ENCODE results near the gene PEPD.

DNA sequence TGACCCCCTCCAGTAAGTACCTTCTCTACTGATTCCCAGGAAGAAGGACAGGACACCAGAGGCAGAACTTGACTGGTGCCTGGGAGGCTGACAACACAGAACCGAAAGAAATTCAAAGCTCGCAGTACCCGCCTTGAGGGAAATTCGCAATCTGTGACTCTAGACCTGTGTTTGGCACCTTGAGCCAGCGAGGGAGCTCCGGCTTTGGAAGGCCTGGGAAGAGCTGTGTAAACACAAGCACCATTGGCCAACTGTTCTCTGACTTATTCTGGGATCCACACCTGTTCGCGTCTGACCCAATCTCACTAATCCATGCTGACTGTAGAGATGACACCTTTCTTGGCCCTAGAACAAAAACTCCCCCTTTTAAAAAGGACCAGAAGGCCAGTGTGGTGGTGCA lies 97.4 kb downstream of the PEPD start:
- TF ChIP-seq USF2 (CRISPR knock-in tag; IDR thresholded peaks at IDR 0.05) (no peak), ZNF121 (CRISPR knock-in tag; IDR thresholded peaks at IDR 0.05) (no peak), MYBL2 (CRISPR knock-in tag; IDR thresholded peaks at IDR 0.05) (no peak), NFYB (CRISPR knock-in tag; conservative IDR thresholded peaks at IDR 0.05; ENCODE audit: low read depth) (no peak), NR1H2 (CRISPR knock-in tag; IDR thresholded peaks at IDR 0.05) (no peak), ATF6 (CRISPR knock-in tag; IDR thresholded peaks at IDR 0.05) (no peak), ATF1 (CRISPR knock-in tag; IDR thresholded peaks at IDR 0.05) (no peak), FOXK1 (CRISPR knock-in tag; IDR thresholded peaks at IDR 0.05) (no peak), FOXP4 (CRISPR knock-in tag; IDR thresholded peaks at IDR 0.05) (no peak), IRF2 (CRISPR knock-in tag; IDR thresholded peaks at IDR 0.05; ENCODE audit: borderline replicate concordance, low read depth) (no peak)
- TF ChIP-seq, protein P1, sequence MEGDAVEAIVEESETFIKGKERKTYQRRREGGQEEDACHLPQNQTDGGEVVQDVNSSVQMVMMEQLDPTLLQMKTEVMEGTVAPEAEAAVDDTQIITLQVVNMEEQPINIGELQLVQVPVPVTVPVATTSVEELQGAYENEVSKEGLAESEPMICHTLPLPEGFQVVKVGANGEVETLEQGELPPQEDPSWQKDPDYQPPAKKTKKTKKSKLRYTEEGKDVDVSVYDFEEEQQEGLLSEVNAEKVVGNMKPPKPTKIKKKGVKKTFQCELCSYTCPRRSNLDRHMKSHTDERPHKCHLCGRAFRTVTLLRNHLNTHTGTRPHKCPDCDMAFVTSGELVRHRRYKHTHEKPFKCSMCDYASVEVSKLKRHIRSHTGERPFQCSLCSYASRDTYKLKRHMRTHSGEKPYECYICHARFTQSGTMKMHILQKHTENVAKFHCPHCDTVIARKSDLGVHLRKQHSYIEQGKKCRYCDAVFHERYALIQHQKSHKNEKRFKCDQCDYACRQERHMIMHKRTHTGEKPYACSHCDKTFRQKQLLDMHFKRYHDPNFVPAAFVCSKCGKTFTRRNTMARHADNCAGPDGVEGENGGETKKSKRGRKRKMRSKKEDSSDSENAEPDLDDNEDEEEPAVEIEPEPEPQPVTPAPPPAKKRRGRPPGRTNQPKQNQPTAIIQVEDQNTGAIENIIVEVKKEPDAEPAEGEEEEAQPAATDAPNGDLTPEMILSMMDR (IDR thresholded peaks at IDR 0.05) = no peak

Data from WTC11 (cell line).